Measurements from ENCODE around the gene PTK7.
"Not testable (repeated sequence)": the region's sequence is repeated elsewhere in the genome, so short reads cannot be mapped to it uniquely, and the experiment has no call there.

Gene PTK7

GRCh38 chr6:43107344-43108062 lies 31.4 kb downstream of the PTK7 start:
- no peak for TF ChIP-seq CTCF (IDR thresholded peaks at IDR 0.05; ENCODE audit: low read depth, low read length)
- no peak for DNase-seq (ENCODE audit: extremely low read depth, low read depth)

GRCh38 chr6:43113431-43114260 lies 37.5 kb downstream of the PTK7 start:
- no peak for DNase-seq (ENCODE audit: extremely low read depth, low read depth)
- no peak for TF ChIP-seq CTCF (IDR thresholded peaks at IDR 0.05; ENCODE audit: low read depth, low read length)

- no peak for DNase-seq (ENCODE audit: extremely low read depth, low read depth)
Observed at GRCh38 chr6:43115365-43115764, 39.3 kb downstream of the PTK7 start.

GRCh38 chr6:43117466-43117865 lies 41.4 kb downstream of the PTK7 start:
- not testable (repeated sequence) for DNase-seq (ENCODE audit: extremely low read depth, low read depth)

More at GRCh38 chr6:43115365-43115764, 39.3 kb downstream of the PTK7 start:
- no peak for TF ChIP-seq CTCF (IDR thresholded peaks at IDR 0.05; ENCODE audit: low read depth, low read length)

- no peak for TF ChIP-seq CTCF (IDR thresholded peaks at IDR 0.05; ENCODE audit: low read depth, low read length)
- DNase-seq (ENCODE audit: extremely low read depth, low read depth) = no peak
Observed at GRCh38 chr6:43119482-43119881, 43.4 kb downstream of the PTK7 start.

- TF ChIP-seq CTCF (IDR thresholded peaks at IDR 0.05; ENCODE audit: low read depth, low read length) = no peak
- DNase-seq (ENCODE audit: extremely low read depth, low read depth) = no peak
Observed at GRCh38 chr6:43120101-43120763, 44.1 kb downstream of the PTK7 start.

GRCh38 chr6:43120944-43121913 lies 45.1 kb downstream of the PTK7 start:
- DNase-seq (ENCODE audit: extremely low read depth, low read depth) = peak; percentile 96
- TF ChIP-seq CTCF (IDR thresholded peaks at IDR 0.05; ENCODE audit: low read depth, low read length) = peak; percentile 23

Measured in AG09319 (cell line).